NCI-H1930 (cell line): ENCODE measurements around the gene DNAJB9.

Experiments
- DNase-seq, 2 experiments: peaks; one replicate each; lab custom pipeline; 2025; lab: John Stamatoyannopoulos, UW

The DNAJB9 gene

DNA sequence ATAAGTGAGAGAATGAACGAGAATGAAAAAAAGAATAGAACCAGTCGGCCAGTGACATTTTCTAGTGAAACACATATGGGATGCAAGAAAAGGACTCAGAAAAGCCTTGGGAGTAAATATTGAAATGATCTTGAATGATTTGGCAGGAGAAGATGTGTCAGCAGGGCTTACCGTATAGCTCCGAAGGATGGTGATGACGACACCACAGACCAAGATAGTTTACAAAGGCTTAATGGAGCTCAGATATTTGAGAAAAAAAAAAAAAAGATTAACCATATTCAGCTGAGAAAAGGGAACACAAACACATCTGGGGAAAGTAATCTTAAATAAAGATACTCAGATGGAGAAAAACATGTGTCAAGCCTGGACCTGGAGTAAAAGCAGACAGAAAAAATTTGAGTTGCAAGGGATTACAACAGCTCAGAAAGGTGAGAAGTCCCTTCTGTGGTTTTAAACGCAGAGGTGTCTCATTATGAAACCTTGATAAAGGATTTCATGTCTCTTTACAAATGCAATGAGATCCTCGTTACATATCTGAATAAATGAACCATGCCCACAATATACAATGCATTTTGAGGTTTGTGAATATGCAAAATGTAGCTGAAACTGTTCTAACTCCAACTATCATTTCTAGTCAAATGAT lies 36.0 kb downstream of the DNAJB9 start:
- no peak for DNase-seq

GRCh38 chr7:108609643-108610042 lies 40.0 kb downstream of the DNAJB9 start:
- DNase-seq: no peak

DNA sequence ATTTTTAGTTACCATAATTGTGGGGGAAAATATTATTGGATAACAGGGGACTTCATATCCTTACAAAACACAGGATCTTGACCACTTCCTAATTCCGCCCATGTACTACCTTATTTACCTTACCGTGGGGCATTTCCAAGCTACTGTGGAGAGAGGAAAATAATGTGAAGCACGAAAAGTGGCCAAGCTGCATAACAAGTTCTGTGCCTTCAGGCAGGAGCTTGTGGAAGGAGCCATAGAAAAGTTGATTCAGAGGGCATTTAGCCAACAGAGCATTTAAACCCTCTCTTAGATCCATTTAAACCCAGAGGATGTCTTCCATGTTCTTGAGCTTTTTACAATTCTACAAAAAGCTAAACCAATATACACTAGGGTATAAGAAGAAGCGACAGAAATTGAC lies 41.6 kb downstream of the DNAJB9 start:
- no peak for DNase-seq

- DNase-seq: peak; percentile 28 to 63
Observed at GRCh38 chr7:108613147-108613948, 43.7 kb downstream of the DNAJB9 start.

GRCh38 chr7:108613949-108614381 lies 44.3 kb downstream of the DNAJB9 start:
- no peak for DNase-seq

DNA sequence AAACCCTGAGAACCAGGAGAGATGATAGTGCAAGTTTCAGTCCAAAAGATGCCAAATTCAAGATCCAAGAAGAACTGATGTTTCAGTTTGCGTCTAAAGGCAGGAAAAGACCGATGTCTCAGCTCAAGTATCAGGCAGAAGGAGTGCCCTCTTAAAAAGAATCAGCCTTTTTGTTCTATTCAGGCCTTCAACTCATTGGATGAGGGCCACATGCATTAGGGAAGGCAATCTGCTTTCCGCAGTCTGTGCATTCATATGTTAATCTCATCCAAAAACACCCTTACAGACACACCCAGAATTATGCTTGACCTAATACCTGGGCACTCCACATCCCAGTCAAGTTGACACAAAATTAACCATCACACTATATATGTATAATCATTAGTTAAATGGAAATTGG lies 45.2 kb downstream of the DNAJB9 start:
- no peak for DNase-seq

GRCh38 chr7:108618056-108618455 lies 48.4 kb downstream of the DNAJB9 start:
- DNase-seq: no peak

DNA sequence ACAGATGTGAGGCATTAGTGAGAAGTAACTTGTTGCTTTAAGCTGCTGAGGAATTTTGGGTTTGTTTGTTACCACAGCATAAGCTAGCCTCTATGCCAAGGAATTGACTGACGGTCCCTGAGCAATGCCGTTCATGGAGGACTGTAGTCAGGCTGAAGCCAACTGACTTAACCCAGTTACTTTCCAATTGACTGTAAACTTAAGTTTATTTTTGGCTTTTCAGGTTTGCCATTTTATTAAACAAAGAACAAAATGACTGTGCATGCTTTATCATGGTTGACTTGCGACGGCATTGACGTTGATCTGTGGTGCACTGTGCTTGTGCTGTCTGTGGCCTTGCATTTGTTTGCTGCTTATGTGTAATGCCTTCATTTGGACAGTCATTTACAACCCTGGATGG lies 53.5 kb downstream of the DNAJB9 start:
- no peak for DNase-seq
